Upper lobe of right lung (tissue), 1 donor: ENCODE measurements around the gene EPAS1. TPM values are rescaled to one million over a fixed set of nuclear protein-coding genes. Genes with fewer than 3 reads are reported as not detected.

ENCODE experiments used
- ATAC-seq: fragments of 200-7000 bp; cut with Tn5 transposase; one replicate; pipeline ENCODE4 v1.9.1; 2020; ENCODE audit warnings: mild to moderate bottlenecking, moderate library complexity
- DNase-seq: peaks from one replicate; pipeline ENCODE4 v3.0.0-alpha.2; 2020
- H3K27ac ChIP-seq: fragments of 200-600 bp; one replicate; pipeline ENCODE4 v1.8.0; 2022
- H3K27me3 ChIP-seq: fragments of 200-600 bp; one replicate; pipeline ENCODE4 v1.8.0; 2022; ENCODE audit warnings: mild to moderate bottlenecking
- H3K36me3 ChIP-seq: fragments of 200-600 bp; one replicate; pipeline ENCODE4 v1.8.0; 2022
- H3K4me1 ChIP-seq: fragments of 200-600 bp; one replicate; pipeline ENCODE4 v1.8.0; 2022
- H3K4me3 ChIP-seq: fragments of 200-600 bp; one replicate; pipeline ENCODE4 v1.8.0; 2022; ENCODE audit warnings: mild to moderate bottlenecking
- H3K9me3 ChIP-seq: fragments of 200-600 bp; one replicate; pipeline ENCODE4 v1.8.0; 2022
- intact Hi-C: fragments of 100-400 bp; cut with DNase I; formaldehyde crosslinking; loops from one replicate; pipeline ENCODE4 v1.11.0; 2022
- total RNA-seq: library from RNA; stranded (reverse); fragmentation: NEBNext Ultra II Directional; extraction: Animal tissue kit (Norgen Biotek cat#: 25700); gene quantifications from one replicate; pipeline ENCODE4 v1.2.1, GENCODE V29; 2021
- TF ChIP-seq, protein P1 (sequence below): fragments of 200-600 bp; IDR thresholded peaks from one replicate; pipeline ENCODE4 v1.8.0; 2022; ENCODE audit warnings: antibody characterized with exemption
- donor health status: DM: no; HTN: yes; CAD: no; lungs with severe emphysema.

Gene EPAS1
- total RNA-seq, 1 donor from 2014 or later, result 1,593 TPM

DNA sequence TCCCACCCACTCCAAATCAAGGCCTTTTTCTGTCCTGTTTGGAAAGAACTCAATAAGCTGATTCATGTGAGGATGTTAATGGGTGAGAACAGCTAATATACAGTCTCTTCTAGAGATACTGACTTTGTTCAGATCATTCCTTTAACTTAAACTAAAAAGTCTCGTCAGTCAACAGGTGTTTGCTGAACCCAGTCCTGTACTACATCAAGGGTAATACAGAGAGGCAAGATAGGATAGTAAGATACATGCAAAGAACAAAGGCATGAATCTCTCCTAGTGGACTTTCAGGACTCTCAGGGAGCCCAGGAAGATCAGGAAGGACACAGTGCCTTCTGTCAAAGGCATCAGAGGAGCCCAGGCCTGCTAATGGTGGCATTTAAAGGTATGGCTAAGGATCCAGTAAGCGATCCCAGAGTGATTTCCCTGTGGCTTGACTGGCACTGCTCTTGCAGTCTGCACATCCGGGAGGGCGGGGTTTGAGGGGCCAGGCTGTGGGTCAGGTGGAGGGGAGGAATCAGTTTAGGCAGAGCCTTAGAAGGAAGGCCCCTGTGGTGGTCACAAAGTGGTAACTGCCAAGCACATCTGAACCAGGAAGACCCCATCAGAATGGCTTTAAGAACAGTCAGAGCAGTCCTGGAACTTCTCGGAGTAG lies 54.0 kb downstream of the EPAS1 start:
- intact Hi-C loops, result loop anchor here (10.0 kb wide), 1 partner anchor 46 kb away; no protein-coding TSS in a partner anchor
- Histone ChIP-seq H3K27ac (peak overlapping the region; percentile 71), H3K9me3 (no peaks in the 10 kb centered on the region), H3K4me3 (no peak overlapping the region), H3K4me1 (peaks cover 48% of the 10 kb centered on the region), H3K36me3 (peaks cover 91% of the 10 kb centered on the region), H3K27me3 (no peaks in the 10 kb centered on the region)
- no peak for ATAC-seq
- DNase-seq, result no peak
- TF ChIP-seq, protein P1, sequence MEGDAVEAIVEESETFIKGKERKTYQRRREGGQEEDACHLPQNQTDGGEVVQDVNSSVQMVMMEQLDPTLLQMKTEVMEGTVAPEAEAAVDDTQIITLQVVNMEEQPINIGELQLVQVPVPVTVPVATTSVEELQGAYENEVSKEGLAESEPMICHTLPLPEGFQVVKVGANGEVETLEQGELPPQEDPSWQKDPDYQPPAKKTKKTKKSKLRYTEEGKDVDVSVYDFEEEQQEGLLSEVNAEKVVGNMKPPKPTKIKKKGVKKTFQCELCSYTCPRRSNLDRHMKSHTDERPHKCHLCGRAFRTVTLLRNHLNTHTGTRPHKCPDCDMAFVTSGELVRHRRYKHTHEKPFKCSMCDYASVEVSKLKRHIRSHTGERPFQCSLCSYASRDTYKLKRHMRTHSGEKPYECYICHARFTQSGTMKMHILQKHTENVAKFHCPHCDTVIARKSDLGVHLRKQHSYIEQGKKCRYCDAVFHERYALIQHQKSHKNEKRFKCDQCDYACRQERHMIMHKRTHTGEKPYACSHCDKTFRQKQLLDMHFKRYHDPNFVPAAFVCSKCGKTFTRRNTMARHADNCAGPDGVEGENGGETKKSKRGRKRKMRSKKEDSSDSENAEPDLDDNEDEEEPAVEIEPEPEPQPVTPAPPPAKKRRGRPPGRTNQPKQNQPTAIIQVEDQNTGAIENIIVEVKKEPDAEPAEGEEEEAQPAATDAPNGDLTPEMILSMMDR, result no peak

DNA sequence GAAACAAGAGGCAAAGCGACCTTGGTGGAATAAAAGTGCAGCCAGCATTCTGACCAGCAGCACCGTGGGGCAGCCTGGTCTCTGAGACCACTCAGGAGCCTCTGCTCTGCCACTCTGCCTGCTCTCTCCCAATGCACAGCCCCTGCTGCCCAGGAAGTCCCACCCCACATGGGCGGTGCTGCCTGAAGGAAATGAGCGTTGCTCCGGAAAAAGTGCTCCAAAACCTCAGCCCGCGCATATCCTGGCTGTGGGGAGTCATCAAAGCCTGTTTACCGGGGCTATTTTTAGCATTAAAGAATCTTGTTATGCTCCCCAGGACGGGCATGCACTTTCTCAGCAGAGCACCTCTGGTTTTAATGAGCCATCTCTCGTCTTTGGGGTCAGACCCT lies 54.5 kb downstream of the EPAS1 start:
- TF ChIP-seq, protein P1, result no peak
- intact Hi-C loops, result loop anchor here (10.0 kb wide), 1 partner anchor 47 kb away; no protein-coding TSS in a partner anchor
- Histone ChIP-seq H3K27me3 (no peaks in the 10 kb centered on the region), H3K36me3 (peaks cover 96% of the 10 kb centered on the region), H3K9me3 (no peaks in the 10 kb centered on the region), H3K4me1 (peaks cover 43% of the 10 kb centered on the region), H3K27ac (peak overlapping the region; percentile 71), H3K4me3 (peak overlapping the region; percentile 6)
- ATAC-seq (peak; percentile 45), DNase-seq (no peak)

DNA sequence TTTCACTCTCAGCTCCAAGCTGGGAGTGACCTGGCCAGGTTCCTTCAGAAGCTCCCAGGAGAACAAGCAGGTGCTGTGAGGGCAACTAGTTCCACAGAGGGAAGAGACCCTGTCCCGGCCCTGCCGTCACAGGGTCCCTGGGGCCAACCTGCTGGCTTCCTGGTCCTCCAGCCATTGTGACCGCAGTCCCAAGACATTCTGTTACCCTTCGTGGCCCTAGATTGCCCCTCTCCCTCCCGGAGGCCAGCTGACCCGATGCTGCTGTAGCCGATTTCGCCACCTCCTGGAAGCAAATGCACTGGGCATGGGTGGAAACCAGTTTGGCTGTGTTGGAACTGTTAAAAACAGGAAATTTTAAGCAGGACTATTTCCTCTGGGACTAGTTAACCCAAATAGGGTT lies 55.4 kb downstream of the EPAS1 start:
- peak overlapping the region; percentile 71 for H3K27ac ChIP-seq
- no peak for ATAC-seq
- H3K36me3 ChIP-seq, result peaks cover 96% of the 10 kb centered on the region
- DNase-seq, result no peak
- TF ChIP-seq, protein P1, result peak; percentile 27
- no peaks in the 10 kb centered on the region for H3K27me3 ChIP-seq
- intact Hi-C loops, result loop anchor here (10.0 kb wide), 1 partner anchor 48 kb away; no protein-coding TSS in a partner anchor
- no peak overlapping the region for H3K4me3 ChIP-seq
- H3K4me1 ChIP-seq, result peaks cover 40% of the 10 kb centered on the region
- H3K9me3 ChIP-seq, result no peaks in the 10 kb centered on the region

DNA sequence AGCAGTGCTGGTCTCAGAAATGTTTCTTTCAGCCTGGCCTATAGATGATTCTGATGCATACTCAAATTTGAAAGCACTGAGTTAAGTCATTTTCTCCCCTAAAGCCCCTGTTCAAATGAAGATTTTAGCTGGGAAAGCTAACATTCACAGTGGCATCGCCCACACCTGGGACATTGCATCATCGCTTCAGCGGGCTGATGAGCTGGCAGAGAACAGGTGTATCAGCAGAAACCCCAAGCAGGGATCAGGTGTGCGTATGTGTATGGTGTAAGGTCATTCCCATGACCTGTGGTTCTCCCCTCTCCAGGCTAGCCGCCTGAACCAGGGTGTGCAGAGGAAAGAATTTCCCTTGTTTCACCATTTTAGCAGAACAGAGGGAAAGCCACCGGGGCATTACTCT lies 56.3 kb downstream of the EPAS1 start:
- peaks cover 40% of the 10 kb centered on the region for H3K4me1 ChIP-seq
- DNase-seq, result no peak
- H3K36me3 ChIP-seq, result peaks cover 96% of the 10 kb centered on the region
- intact Hi-C loops, result loop anchor here (10.0 kb wide), 1 partner anchor 49 kb away; no protein-coding TSS in a partner anchor
- H3K27ac ChIP-seq, result no peak overlapping the region
- H3K27me3 ChIP-seq, result no peaks in the 10 kb centered on the region
- TF ChIP-seq, protein P1, result no peak
- H3K4me3 ChIP-seq, result no peak overlapping the region
- ATAC-seq, result peak; percentile 4
- no peaks in the 10 kb centered on the region for H3K9me3 ChIP-seq

DNA sequence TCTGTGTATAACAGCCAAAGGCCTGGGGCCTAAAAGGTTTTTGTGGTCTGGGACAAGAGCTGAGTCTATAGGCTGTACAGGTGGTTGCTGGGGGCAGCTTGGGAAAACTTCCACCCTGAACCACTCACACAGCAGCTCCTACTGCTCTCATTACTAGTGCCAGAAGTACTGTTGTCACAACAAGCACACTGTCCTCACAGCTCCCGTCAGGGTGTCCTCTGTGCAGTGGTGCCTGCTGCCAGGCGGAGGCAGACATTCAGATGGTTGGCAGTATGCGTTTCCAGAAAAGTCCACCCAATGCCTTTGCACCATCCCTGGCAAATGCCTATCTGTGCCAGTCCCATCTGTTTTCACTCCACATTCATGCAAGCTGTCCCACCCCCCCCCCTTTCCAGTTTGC lies 58.5 kb downstream of the EPAS1 start:
- TF ChIP-seq, protein P1, result no peak
- intact Hi-C loops, result loop anchor here (10.0 kb wide), 1 partner anchor 51 kb away; no protein-coding TSS in a partner anchor
- H3K27ac ChIP-seq, result no peak overlapping the region
- H3K27me3 ChIP-seq, result no peaks in the 10 kb centered on the region
- DNase-seq (no peak), ATAC-seq (no peak)
- no peaks in the 10 kb centered on the region for H3K9me3 ChIP-seq
- peaks cover 33% of the 10 kb centered on the region for H3K4me1 ChIP-seq
- no peak overlapping the region for H3K4me3 ChIP-seq
- H3K36me3 ChIP-seq, result peaks cover 96% of the 10 kb centered on the region
